PC-3 (cell line): ENCODE measurements around the gene SDK2.

Experiments
- EZH2 ChIP-seq: fragments of 300-600 bp; sonication (generic); IDR thresholded peaks from one replicate; pipeline ENCODE4 v1.6.1; 2017; ENCODE audit warnings: antibody characterized with exemption, mild to moderate bottlenecking, low read length; ENCODE audit not compliant: unreplicated experiment
- EZH2phosphoT487 ChIP-seq: fragments of 300-600 bp; sonication (generic); IDR thresholded peaks from 2 replicates; pipeline ENCODE4 v1.6.1; 2018; ENCODE audit warnings: mild to moderate bottlenecking, antibody characterized with exemption, low read length, borderline replicate concordance
- TF ChIP-seq, protein P1 (sequence below): fragments of 300-600 bp; sonication (generic); conservative IDR thresholded peaks from 2 replicates; pipeline ENCODE4 v1.5.1; 2017; ENCODE audit warnings: antibody characterized with exemption, low read depth, mild to moderate bottlenecking, low read length

DNA sequence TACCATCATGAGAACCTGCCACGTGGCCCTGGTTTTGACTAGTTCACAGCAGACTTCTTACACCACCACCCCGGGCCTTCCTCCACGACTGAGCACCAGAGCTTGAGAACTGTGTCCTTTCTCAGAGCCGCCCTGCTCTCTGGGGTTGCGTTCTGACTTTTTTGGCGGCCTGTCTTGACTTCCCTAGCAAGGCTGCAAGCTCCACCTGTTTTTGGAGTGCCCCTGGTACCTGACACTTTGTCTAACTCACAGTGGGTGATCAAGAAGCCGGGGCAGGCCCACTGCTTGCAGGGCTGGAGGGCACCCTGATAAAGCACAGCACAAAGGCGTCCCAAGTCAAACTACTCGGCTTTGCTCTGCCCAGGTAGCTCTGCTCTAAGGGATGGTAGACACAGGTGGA, 154.3 kb downstream of the SDK2 start:
- TF ChIP-seq, protein P1, sequence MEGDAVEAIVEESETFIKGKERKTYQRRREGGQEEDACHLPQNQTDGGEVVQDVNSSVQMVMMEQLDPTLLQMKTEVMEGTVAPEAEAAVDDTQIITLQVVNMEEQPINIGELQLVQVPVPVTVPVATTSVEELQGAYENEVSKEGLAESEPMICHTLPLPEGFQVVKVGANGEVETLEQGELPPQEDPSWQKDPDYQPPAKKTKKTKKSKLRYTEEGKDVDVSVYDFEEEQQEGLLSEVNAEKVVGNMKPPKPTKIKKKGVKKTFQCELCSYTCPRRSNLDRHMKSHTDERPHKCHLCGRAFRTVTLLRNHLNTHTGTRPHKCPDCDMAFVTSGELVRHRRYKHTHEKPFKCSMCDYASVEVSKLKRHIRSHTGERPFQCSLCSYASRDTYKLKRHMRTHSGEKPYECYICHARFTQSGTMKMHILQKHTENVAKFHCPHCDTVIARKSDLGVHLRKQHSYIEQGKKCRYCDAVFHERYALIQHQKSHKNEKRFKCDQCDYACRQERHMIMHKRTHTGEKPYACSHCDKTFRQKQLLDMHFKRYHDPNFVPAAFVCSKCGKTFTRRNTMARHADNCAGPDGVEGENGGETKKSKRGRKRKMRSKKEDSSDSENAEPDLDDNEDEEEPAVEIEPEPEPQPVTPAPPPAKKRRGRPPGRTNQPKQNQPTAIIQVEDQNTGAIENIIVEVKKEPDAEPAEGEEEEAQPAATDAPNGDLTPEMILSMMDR = no peak
- TF ChIP-seq EZH2 (no peak), EZH2phosphoT487 (no peak)
